ENCODE measurements around the gene MAX. TPM values are rescaled to one million over a fixed set of nuclear protein-coding genes. Genes with fewer than 3 reads are reported as not detected.

Gene MAX
- total RNA-seq, 1 experiment from 2014 or later = 72.9 TPM

GRCh38 chr14:65041434-65041915, 60.8 kb downstream of the MAX start:
- no peak overlapping the region for H4K91ac ChIP-seq (ENCODE audit: insufficient read length, low read depth, low read length)
- no peak overlapping the region for H2BK15ac ChIP-seq (ENCODE audit: low read depth, low read length)
- H3K9ac ChIP-seq (ENCODE audit: extremely low read depth, insufficient read length, low read length) = no peak overlapping the region
- no peak overlapping the region for H3K4me2 ChIP-seq (ENCODE audit: insufficient read depth, insufficient read length, low read length)
- H4K20me1 ChIP-seq (ENCODE audit: control insufficient read depth, insufficient read depth, insufficient read length) = no peaks in the 10 kb centered on the region
- H3K23me2 ChIP-seq (ENCODE audit: insufficient read length, low read depth, low read length, poor library complexity, severe bottlenecking) = no peaks in the 10 kb centered on the region
- no CpG with 5 or more reads among the region's 7 CpGs for WGBS (ENCODE audit: extremely low coverage, insufficient read length, low lambda C conversion rate)
- no peaks in the 10 kb centered on the region for H3K4me1 ChIP-seq (ENCODE audit: insufficient read depth, low read length)
- DNase-seq = no peak
- H2BK20ac ChIP-seq (ENCODE audit: low read depth, low read length, poor library complexity, severe bottlenecking) = no peak overlapping the region
- no peak overlapping the region for H2BK120ac ChIP-seq (ENCODE audit: low read depth, low read length, poor library complexity, severe bottlenecking)
- no peak overlapping the region for H3T11ph ChIP-seq (ENCODE audit: low read length)
- peaks cover 3 to 38% (median 36%) of the 10 kb centered on the region in 3 experiments; a peak in 6 of 7 replicates for H3K36me3 Mint-ChIP-seq (ENCODE audit: insufficient read depth in 1 of 3, low read depth in 3 of 3)
- H4K8ac ChIP-seq (replicated peaks; ENCODE audit: insufficient read length, low read depth, low read length) = no peak overlapping the region
- H4K5ac ChIP-seq (ENCODE audit: insufficient read length, low read depth, low read length) = no peak overlapping the region
- H3K27ac Mint-ChIP-seq = no peak overlapping the region
- no peak overlapping the region for H2AK5ac ChIP-seq (ENCODE audit: insufficient read length, low read length)
- H3K4me1 Mint-ChIP-seq = no peaks in the 10 kb centered on the region
- TF ChIP-seq CTCF (conservative IDR thresholded peaks at IDR 0.05) = no peak
- no peak overlapping the region for H3K18ac ChIP-seq (ENCODE audit: insufficient read length, low read depth, low read length)
- no peak overlapping the region for H3K4me3 Mint-ChIP-seq
- no peak overlapping the region for H2AFZ ChIP-seq (ENCODE audit: low read length)
- H3K4ac ChIP-seq (ENCODE audit: low read depth, low read length) = no peak overlapping the region
- H3K23ac ChIP-seq (ENCODE audit: insufficient read length, low read depth, low read length) = no peak overlapping the region
- H3K9me3 ChIP-seq (ENCODE audit: control insufficient read depth, low read depth, low read length) = no peaks in the 10 kb centered on the region
- H3K56ac ChIP-seq (ENCODE audit: insufficient read length, low read depth, low read length) = no peak overlapping the region
- no peaks in the 10 kb centered on the region for H3K27me3 Mint-ChIP-seq (ENCODE audit: low read depth)
- no peak overlapping the region for H2BK5ac ChIP-seq (ENCODE audit: insufficient read length, low read length)
- H3K27ac ChIP-seq (ENCODE audit: insufficient read length, low read depth, low read length) = no peak overlapping the region
- no peaks in the 10 kb centered on the region for H3K79me2 ChIP-seq (ENCODE audit: insufficient read depth, low read length)
- no peak overlapping the region for H2BK12ac ChIP-seq (ENCODE audit: insufficient read length, low read depth, low read length)
- no peak overlapping the region for H3K14ac ChIP-seq (ENCODE audit: insufficient read depth, low read length)
- H3K27me3 ChIP-seq (ENCODE audit: insufficient read depth, low read length) = no peaks in the 10 kb centered on the region
- H3K79me1 ChIP-seq (ENCODE audit: insufficient read depth, low read depth, low read length, poor library complexity, severe bottlenecking) = no peaks in the 10 kb centered on the region
- no peaks in the 10 kb centered on the region for H3K9me3 Mint-ChIP-seq
